Suprapubic skin (tissue), 4 donors: Measurements from ENCODE around the gene ELMO3. TPM values are rescaled to one million over a fixed set of nuclear protein-coding genes. Genes with fewer than 3 reads are reported as not detected.

Experiments used
- DNase-seq, 2 donors: peaks; one replicate each; pipeline ENCODE4 v3.0.0-alpha.2; 2019; ENCODE audit warnings: low spot score in 2 of 2
- H3K27ac ChIP-seq: fragments of 200-600 bp; sonication (generic); one replicate; pipeline ENCODE4 v1.5.1; 2019
- H3K27me3 ChIP-seq: fragments of 200-600 bp; sonication (generic); one replicate; pipeline ENCODE4 v1.5.1; 2019
- H3K36me3 ChIP-seq: fragments of 200-600 bp; sonication (generic); one replicate; pipeline ENCODE4 v1.5.1; 2019
- H3K4me1 ChIP-seq: fragments of 200-600 bp; sonication (generic); one replicate; pipeline ENCODE4 v1.5.1; 2019
- H3K4me3 ChIP-seq: fragments of 200-600 bp; sonication (generic); one replicate; pipeline ENCODE4 v1.5.1; 2019; ENCODE audit warnings: mild to moderate bottlenecking
- H3K9me3 ChIP-seq: fragments of 200-600 bp; sonication (generic); one replicate; pipeline ENCODE4 v1.5.1; 2019
- EP300 ChIP-seq: sonication (generic); formaldehyde crosslinking; IDR thresholded peaks from one replicate; pipeline ENCODE4 v1.6.1; 2017; ENCODE audit warnings: antibody characterized with exemption
- POLR2A ChIP-seq, 2 donors: fragments of 450-650 bp; IDR thresholded peaks; one replicate each; pipeline ENCODE4 v1.6.1; 2017; ENCODE audit warnings: antibody characterized with exemption in 2 of 2, mild to moderate bottlenecking in 2 of 2, moderate library complexity in 2 of 2
- POLR2AphosphoS5 ChIP-seq, 3 donors: sonication (generic); formaldehyde crosslinking; IDR thresholded peaks; one replicate each; pipeline ENCODE4 v1.6.1; 2017; ENCODE audit warnings: antibody characterized with exemption in 3 of 3
- WGBS: methylation state at CpG from one replicate; pipeline ENCODE4 v1.1.5; 2018; 5-methylcytosine and 5-hydroxymethylcytosine counted together
- total RNA-seq, 4 donors: library from RNA; depleted of rRNA; stranded (reverse); fragments of >200 nt; gene quantifications; one replicate each; pipeline ENCODE4 v1.1.0, GENCODE V29; 2016
- TF ChIP-seq, protein P1 (sequence below), 2 donors: fragments of 200-600 bp in 1 of 2; fragments of 450-650 bp in 1 of 2; sonication (generic) in 1 of 2; IDR thresholded peaks; one replicate each; pipeline ENCODE4 v1.5.1; 2016 to 2019; ENCODE audit warnings: antibody characterized with exemption in 2 of 2, mild to moderate bottlenecking in 1 of 2, moderate library complexity in 1 of 2

ELMO3 gene
- total RNA-seq, 4 donors from 2014 or later, result 48.0 to 77.6 (median 56.7) TPM

GRCh38 chr16:67151431-67152097, 47.4 kb upstream of the ELMO3 start:
- DNase-seq, result peak in 1 of 2 donors; percentile 57
- 48% methylated on average over 6 of the region's 8 CpGs for WGBS
- H3K4me3 ChIP-seq, result peak overlapping the region; percentile 61
- TF ChIP-seq POLR2AphosphoS5 (IDR thresholded peaks at IDR 0.05) (no peak), POLR2A (IDR thresholded peaks at IDR 0.05) (no peak), EP300 (no peak)
- TF ChIP-seq, protein P1, sequence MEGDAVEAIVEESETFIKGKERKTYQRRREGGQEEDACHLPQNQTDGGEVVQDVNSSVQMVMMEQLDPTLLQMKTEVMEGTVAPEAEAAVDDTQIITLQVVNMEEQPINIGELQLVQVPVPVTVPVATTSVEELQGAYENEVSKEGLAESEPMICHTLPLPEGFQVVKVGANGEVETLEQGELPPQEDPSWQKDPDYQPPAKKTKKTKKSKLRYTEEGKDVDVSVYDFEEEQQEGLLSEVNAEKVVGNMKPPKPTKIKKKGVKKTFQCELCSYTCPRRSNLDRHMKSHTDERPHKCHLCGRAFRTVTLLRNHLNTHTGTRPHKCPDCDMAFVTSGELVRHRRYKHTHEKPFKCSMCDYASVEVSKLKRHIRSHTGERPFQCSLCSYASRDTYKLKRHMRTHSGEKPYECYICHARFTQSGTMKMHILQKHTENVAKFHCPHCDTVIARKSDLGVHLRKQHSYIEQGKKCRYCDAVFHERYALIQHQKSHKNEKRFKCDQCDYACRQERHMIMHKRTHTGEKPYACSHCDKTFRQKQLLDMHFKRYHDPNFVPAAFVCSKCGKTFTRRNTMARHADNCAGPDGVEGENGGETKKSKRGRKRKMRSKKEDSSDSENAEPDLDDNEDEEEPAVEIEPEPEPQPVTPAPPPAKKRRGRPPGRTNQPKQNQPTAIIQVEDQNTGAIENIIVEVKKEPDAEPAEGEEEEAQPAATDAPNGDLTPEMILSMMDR (IDR thresholded peaks at IDR 0.05), result no peak
- H3K27me3 ChIP-seq, result no peaks in the 10 kb centered on the region
- H3K36me3 ChIP-seq, result peaks cover 19% of the 10 kb centered on the region
- H3K4me1 ChIP-seq, result peaks cover 42% of the 10 kb centered on the region
- no peaks in the 10 kb centered on the region for H3K9me3 ChIP-seq
- peak overlapping the region; percentile 80 for H3K27ac ChIP-seq

GRCh38 chr16:67154578-67155294, 44.2 kb upstream of the ELMO3 start:
- Histone ChIP-seq H3K27me3 (no peaks in the 10 kb centered on the region), H3K36me3 (no peaks in the 10 kb centered on the region), H3K27ac (no peak overlapping the region), H3K9me3 (no peaks in the 10 kb centered on the region), H3K4me1 (peaks cover 53% of the 10 kb centered on the region), H3K4me3 (peak overlapping the region; percentile 33)
- WGBS, result 70% methylated on average over 2 of the region's 61 CpGs
- peak in 1 of 2 donors; percentile 69 for DNase-seq
- no peak for TF ChIP-seq EP300
- TF ChIP-seq, protein P1 (IDR thresholded peaks at IDR 0.05), result no peak
- TF ChIP-seq POLR2A (IDR thresholded peaks at IDR 0.05), result no peak
- no peak for TF ChIP-seq POLR2AphosphoS5 (IDR thresholded peaks at IDR 0.05)

- Histone ChIP-seq H3K36me3 (no peaks in the 10 kb centered on the region), H3K4me1 (peaks cover 50% of the 10 kb centered on the region), H3K27me3 (no peaks in the 10 kb centered on the region), H3K9me3 (no peaks in the 10 kb centered on the region), H3K27ac (no peak overlapping the region), H3K4me3 (peak overlapping the region; percentile 33)
- WGBS, result 32% methylated on average over 28 of the region's 74 CpGs
- peak in 1 of 2 donors; percentile 60 for DNase-seq
- TF ChIP-seq POLR2AphosphoS5 (IDR thresholded peaks at IDR 0.05), result peak in 1 of 3 donors; percentile 5
- no peak for TF ChIP-seq POLR2A (IDR thresholded peaks at IDR 0.05)
- TF ChIP-seq, protein P1 (IDR thresholded peaks at IDR 0.05), result peak; percentile 97 to 99
- TF ChIP-seq EP300, result no peak
Observed at GRCh38 chr16:67155295-67156142, 43.4 kb upstream of the ELMO3 start.

- TF ChIP-seq EP300, result no peak
- no peak for TF ChIP-seq POLR2A (IDR thresholded peaks at IDR 0.05)
- TF ChIP-seq, protein P1 (IDR thresholded peaks at IDR 0.05), result no peak
- Histone ChIP-seq H3K27me3 (no peaks in the 10 kb centered on the region), H3K27ac (no peak overlapping the region), H3K9me3 (no peaks in the 10 kb centered on the region), H3K4me1 (peaks cover 49% of the 10 kb centered on the region), H3K36me3 (no peaks in the 10 kb centered on the region), H3K4me3 (no peak overlapping the region)
- WGBS, result 74% methylated on average over 12 of the region's 15 CpGs
- DNase-seq, result no peak
Observed at GRCh38 chr16:67156143-67156844, 42.6 kb upstream of the ELMO3 start.
